Epithelial cell of esophagus (primary cell): Measurements from ENCODE around the gene KRT4.

Source experiments
- DNase-seq: peaks from one replicate; pipeline ENCODE4 v3.0.0; 2010; ENCODE audit warnings: low read depth
- H3K4me3 ChIP-seq: 2 replicates; pipeline ENCODE4 v1.5.1; 2011; ENCODE audit warnings: mild to moderate bottlenecking, low read length, control low read depth
- CTCF ChIP-seq: IDR thresholded peaks from 2 replicates; pipeline ENCODE4 v1.5.1; 2011; ENCODE audit warnings: low read depth, mild to moderate bottlenecking, low read length, control low read depth, inconsistent platforms; ENCODE audit not compliant: insufficient read depth; ENCODE audit errors: missing control alignments

Gene KRT4

GRCh38 chr12:52812073-52812400, 1.9 kb downstream of the KRT4 start:
- H3K4me3 ChIP-seq, result no peak overlapping the region
- no peak for TF ChIP-seq CTCF

GRCh38 chr12:52811191-52812072, 2.5 kb downstream of the KRT4 start:
- no peak for TF ChIP-seq CTCF
- no peak for DNase-seq
- H3K4me3 ChIP-seq, result no peak overlapping the region

More at GRCh38 chr12:52812073-52812400, 1.9 kb downstream of the KRT4 start:
- no peak for DNase-seq

GRCh38 chr12:52810554-52810953, 3.4 kb downstream of the KRT4 start:
- no peak for TF ChIP-seq CTCF
- H3K4me3 ChIP-seq, result no peak overlapping the region

GRCh38 chr12:52809166-52809565, 4.8 kb downstream of the KRT4 start:
- DNase-seq, result no peak
- TF ChIP-seq CTCF, result no peak
- H3K4me3 ChIP-seq, result no peak overlapping the region

More at GRCh38 chr12:52810554-52810953, 3.4 kb downstream of the KRT4 start:
- DNase-seq, result no peak

- H3K4me3 ChIP-seq, result no peak overlapping the region
- DNase-seq, result no peak
- TF ChIP-seq CTCF, result no peak
Observed at GRCh38 chr12:52808573-52809160, 5.2 kb downstream of the KRT4 start.

- DNase-seq, result no peak
- no peak overlapping the region for H3K4me3 ChIP-seq
- TF ChIP-seq CTCF, result no peak
Observed at GRCh38 chr12:52807544-52808470, 6.1 kb downstream of the KRT4 start.
